ENCODE measurements around the gene NME5.

NME5 gene

DNA sequence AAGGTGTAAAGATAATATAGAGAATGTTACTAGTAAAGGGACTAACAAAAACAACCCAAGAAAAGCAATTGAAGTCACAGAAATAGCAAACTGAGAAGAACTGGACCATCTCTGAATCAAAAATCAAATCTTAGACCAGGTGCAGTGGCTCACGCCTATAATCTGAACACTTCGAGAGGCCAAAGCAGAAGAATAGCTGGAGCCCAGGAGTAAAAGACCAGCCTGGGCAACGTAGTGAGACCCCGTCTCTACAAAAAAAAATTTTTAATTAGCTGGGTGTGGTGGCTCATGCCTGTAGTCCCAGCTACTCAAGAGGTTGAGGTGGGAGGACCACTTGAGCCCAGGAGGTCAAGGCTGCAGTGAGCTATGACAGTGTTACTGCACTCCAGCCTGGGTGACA is 28.0 kb downstream of the NME5 start:
- Histone ChIP-seq H3K9ac (ENCODE audit: low read length) (no peak overlapping the region), H3K4me2 (ENCODE audit: low read depth, low read length, poor library complexity, severe bottlenecking) (no peak overlapping the region), H3K79me2 (ENCODE audit: insufficient read depth, low read length) (no peaks in the 10 kb centered on the region), H4K20me1 (ENCODE audit: low read depth, low read length) (no peaks in the 10 kb centered on the region), H2AFZ (ENCODE audit: low read depth, low read length, severe bottlenecking) (no peak overlapping the region), H3K27me3 (ENCODE audit: low read length) (no peaks in the 10 kb centered on the region), H3K36me3 (ENCODE audit: low read length) (no peaks in the 10 kb centered on the region), H3K4me3 (ENCODE audit: insufficient read depth, low read length, poor library complexity, severe bottlenecking) (no peak overlapping the region), H3F3A (ENCODE audit: insufficient read depth) (no peaks in the 10 kb centered on the region), H3K9me3 (ENCODE audit: insufficient read depth, low read length) (no peaks in the 10 kb centered on the region), H3K9me2 (replicated peaks; ENCODE audit: insufficient read depth, low read length) (no peaks in the 10 kb centered on the region), H3K27ac (ENCODE audit: low read depth, low read length) (no peak overlapping the region)
- TF ChIP-seq, protein P1, sequence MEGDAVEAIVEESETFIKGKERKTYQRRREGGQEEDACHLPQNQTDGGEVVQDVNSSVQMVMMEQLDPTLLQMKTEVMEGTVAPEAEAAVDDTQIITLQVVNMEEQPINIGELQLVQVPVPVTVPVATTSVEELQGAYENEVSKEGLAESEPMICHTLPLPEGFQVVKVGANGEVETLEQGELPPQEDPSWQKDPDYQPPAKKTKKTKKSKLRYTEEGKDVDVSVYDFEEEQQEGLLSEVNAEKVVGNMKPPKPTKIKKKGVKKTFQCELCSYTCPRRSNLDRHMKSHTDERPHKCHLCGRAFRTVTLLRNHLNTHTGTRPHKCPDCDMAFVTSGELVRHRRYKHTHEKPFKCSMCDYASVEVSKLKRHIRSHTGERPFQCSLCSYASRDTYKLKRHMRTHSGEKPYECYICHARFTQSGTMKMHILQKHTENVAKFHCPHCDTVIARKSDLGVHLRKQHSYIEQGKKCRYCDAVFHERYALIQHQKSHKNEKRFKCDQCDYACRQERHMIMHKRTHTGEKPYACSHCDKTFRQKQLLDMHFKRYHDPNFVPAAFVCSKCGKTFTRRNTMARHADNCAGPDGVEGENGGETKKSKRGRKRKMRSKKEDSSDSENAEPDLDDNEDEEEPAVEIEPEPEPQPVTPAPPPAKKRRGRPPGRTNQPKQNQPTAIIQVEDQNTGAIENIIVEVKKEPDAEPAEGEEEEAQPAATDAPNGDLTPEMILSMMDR (IDR thresholded peaks at IDR 0.05; ENCODE audit: insufficient read depth, low read length, poor library complexity, severe bottlenecking) = no peak
- TF ChIP-seq EZH2phosphoT487 (conservative IDR thresholded peaks at IDR 0.05; ENCODE audit: low read length) = no peak

DNA sequence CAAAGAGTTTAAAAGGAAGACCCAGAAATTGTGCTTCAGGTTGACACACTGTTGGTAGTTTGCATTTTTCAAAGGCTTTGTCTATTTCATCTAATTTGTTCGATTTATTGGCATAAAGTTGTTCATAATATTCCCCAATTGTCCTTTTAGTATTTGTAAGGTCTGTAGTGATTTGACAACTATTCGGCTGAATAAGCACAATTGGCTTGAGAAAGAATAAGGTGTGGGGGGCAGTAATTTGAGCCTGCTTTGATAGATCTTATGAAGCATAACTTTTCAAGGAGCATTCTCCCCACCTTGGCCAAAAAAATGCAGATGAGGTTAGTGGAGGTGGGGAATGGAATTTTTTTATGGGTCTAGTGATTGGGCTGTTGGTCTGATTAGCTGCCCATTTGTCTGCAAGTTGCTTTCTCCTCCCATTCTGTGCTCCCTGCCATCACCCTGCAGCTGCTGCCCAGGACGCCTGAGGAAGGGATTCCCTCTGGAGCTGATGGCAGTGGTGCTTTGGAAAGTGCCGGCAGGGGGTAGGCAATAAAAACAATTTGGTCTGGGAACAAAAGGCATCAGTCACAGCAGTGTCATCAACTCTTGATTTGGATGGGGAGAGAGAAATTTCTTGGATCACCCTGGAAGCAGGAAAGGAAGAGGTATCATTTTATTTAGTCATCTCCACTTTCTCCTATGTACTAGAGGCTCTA is 28.8 kb downstream of the NME5 start:
- H3K79me2 ChIP-seq (ENCODE audit: insufficient read depth, low read length) = no peaks in the 10 kb centered on the region
- no peaks in the 10 kb centered on the region for H3K27me3 ChIP-seq (ENCODE audit: low read length)
- no peak overlapping the region for H3K4me3 ChIP-seq (ENCODE audit: insufficient read depth, low read length, poor library complexity, severe bottlenecking)
- no peaks in the 10 kb centered on the region for H3K9me3 ChIP-seq (ENCODE audit: insufficient read depth, low read length)
- H3K4me2 ChIP-seq (ENCODE audit: low read depth, low read length, poor library complexity, severe bottlenecking) = no peak overlapping the region
- TF ChIP-seq, protein P1 (IDR thresholded peaks at IDR 0.05; ENCODE audit: insufficient read depth, low read length, poor library complexity, severe bottlenecking) = no peak
- no peak for TF ChIP-seq EZH2phosphoT487 (conservative IDR thresholded peaks at IDR 0.05; ENCODE audit: low read length)
- no peaks in the 10 kb centered on the region for H3F3A ChIP-seq (ENCODE audit: insufficient read depth)
- no peaks in the 10 kb centered on the region for H3K36me3 ChIP-seq (ENCODE audit: low read length)
- H3K9me2 ChIP-seq (replicated peaks; ENCODE audit: insufficient read depth, low read length) = no peaks in the 10 kb centered on the region
- no peak overlapping the region for H2AFZ ChIP-seq (ENCODE audit: low read depth, low read length, severe bottlenecking)
- no peaks in the 10 kb centered on the region for H4K20me1 ChIP-seq (ENCODE audit: low read depth, low read length)
- no peak overlapping the region for H3K9ac ChIP-seq (ENCODE audit: low read length)
- H3K27ac ChIP-seq (ENCODE audit: low read depth, low read length) = no peak overlapping the region

DNA sequence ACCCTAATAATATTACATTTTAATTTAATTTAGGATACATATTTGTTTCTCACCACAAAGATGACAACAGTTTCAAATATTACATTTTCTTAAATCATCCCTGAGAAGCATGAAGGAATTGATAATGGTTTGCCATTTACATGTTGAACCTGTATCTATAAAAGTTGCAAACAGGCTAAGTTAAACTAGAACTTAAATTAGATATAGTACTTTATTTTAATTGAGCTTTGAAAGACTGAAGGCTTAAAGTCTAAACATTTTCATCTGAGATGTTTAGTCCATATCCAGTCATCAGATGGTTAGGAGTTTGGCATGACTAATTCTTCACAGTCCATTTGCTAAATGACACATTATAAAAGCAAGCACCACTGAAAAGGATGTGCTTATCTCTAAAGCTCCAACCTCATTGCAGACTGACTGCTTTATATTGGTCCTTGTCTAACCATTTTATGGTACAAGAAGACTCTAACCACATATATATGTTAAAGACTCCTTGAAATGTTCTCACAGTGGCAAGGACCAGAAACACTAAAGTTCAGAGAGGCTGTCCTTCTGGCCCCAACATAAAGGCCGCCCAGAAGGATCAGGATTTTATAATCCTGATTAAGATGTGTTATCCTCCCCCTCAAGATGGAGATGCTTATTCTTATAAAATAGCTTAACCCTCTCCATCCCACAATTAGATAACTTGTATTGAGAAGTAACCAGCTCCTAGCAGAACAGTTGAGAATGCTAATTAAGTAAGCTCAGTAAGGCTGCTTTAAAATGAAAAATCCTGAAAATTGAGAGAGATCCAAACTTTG is 29.6 kb downstream of the NME5 start:
- H4K20me1 ChIP-seq (ENCODE audit: low read depth, low read length) = no peaks in the 10 kb centered on the region
- no peaks in the 10 kb centered on the region for H3K79me2 ChIP-seq (ENCODE audit: insufficient read depth, low read length)
- no peaks in the 10 kb centered on the region for H3K36me3 ChIP-seq (ENCODE audit: low read length)
- no peaks in the 10 kb centered on the region for H3K9me2 ChIP-seq (replicated peaks; ENCODE audit: insufficient read depth, low read length)
- no peak overlapping the region for H2AFZ ChIP-seq (ENCODE audit: low read depth, low read length, severe bottlenecking)
- H3K4me2 ChIP-seq (ENCODE audit: low read depth, low read length, poor library complexity, severe bottlenecking) = no peak overlapping the region
- no peak overlapping the region for H3K4me3 ChIP-seq (ENCODE audit: insufficient read depth, low read length, poor library complexity, severe bottlenecking)
- no peaks in the 10 kb centered on the region for H3K9me3 ChIP-seq (ENCODE audit: insufficient read depth, low read length)
- no peak overlapping the region for H3K9ac ChIP-seq (ENCODE audit: low read length)
- H3F3A ChIP-seq (ENCODE audit: insufficient read depth) = no peaks in the 10 kb centered on the region
- no peak overlapping the region for H3K27ac ChIP-seq (ENCODE audit: low read depth, low read length)
- TF ChIP-seq, protein P1 (IDR thresholded peaks at IDR 0.05; ENCODE audit: insufficient read depth, low read length, poor library complexity, severe bottlenecking) = no peak
- TF ChIP-seq EZH2phosphoT487 (conservative IDR thresholded peaks at IDR 0.05; ENCODE audit: low read length) = no peak
- no peaks in the 10 kb centered on the region for H3K27me3 ChIP-seq (ENCODE audit: low read length)

Measured in SU-DHL-6 (cell line).